ENCODE measurements around the gene ZBTB16.

The ZBTB16 gene

DNA sequence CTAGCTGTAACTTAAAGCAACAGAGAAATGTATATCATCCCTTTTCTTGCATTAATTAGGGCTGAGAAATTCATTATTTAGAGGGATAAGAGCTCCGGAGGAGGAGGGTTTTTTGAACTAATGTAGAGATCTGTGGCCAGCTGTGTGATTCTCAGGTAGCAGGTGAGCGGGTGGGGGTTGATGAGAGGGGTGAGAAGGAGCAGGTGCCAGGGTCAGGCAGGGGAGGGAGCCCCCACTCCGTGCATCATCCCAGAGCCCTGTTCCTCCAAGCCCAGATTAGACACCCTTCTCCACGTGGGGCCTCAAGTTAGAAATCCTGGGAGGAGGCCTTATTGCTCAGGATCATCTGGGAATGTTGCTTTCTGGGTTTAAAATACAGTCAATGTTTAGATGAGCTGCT, 24.9 kb downstream of the ZBTB16 start:
- no peak for DNase-seq

DNA sequence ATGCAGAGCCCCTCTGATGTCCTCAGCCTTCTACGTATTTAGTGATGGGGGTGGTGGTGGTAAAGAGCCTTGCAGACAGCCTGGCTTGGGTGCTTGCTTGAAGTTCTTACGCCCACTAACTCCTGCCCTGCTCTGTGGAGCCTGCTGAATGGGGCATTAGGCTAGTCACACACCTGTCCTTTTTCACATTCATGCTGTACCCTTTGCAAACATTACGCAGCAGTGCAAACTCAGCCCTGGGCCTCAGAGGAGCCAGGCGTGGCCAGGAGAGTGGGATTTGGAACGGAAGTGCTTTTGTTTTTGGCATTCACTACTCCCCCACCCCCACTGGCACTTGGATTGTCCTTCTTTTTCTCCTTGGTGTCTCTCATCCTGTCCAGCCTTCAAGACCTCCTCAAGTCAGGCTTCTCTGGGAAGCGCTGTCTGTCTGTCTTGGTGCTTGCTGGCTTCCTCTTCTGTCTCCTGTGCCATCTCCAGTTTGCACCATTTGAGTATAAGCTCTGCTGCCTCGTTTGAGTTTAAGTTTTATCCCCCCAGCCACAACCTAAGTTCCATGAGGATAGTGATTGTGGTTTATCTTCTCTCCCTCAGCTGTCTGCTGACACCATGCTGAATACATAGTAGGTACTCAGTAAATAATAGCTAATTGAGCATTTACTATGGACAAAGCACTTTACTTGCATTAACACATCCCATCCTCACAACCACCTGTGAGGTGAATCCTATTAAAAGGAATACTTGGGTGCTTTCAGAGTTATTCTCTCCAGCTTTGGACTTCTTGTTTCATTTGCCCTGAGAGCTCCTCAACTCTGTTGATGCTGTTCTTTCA, 26.7 kb downstream of the ZBTB16 start:
- DNase-seq, result no peak

DNA sequence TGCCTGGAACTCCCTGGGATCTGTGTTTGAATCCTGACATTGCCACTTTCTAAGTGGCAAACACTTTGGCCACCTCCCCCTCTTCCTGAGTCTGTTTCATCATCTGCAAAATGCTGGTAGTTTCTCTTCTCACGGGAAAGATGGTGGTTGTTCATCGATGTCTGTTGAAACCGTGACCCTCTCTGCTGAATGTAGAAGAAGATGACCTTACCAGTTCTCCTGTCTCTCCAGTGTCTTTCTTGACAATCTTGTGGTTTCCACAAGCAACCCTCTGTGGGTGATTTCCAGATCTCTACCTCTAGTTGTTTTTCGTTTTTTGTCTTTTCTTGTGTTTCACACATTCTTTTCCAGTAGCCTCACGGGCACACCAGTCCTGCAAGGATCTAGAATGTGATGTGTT, 27.5 kb downstream of the ZBTB16 start:
- DNase-seq, result no peak

DNA sequence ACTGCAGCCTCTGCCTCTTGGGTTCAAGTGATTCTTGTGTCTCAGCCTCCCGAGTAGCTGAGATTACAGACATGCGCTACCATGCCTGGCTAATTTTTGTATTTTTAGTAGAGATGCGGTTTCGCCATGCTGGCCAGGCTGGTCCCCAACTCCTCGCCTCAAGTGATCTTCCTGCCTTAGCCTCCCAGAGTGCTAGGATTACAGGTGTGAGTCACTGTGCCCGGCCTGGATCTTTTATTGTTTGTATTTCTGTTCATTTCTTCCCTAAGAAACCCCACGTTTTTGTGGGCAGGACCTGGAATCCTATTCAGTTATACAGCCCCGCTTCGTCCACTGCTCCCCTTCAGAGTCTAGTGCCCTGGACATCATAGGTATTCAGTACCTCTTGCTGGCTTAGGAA, 28.7 kb downstream of the ZBTB16 start:
- no peak for DNase-seq

DNA sequence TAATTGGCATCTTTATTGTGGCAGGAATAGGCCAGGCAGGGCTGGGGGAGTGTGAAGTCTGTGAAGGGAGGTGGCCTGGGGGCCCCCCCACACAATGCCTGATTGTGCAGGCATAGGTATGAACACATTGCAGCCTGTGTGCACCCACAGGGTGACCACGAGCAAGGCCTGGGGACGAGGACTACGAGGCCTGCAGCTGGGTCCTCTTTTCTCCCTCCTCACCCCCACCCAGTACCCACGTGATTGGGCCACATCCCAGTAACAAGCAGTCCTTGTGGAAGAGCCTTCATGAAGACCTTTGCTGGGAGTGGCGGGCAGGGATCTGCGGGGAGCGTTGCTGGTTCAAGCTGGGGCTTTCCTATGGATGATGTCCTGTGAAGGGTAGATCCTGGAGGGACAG, 29.3 kb downstream of the ZBTB16 start:
- no peak for DNase-seq

DNA sequence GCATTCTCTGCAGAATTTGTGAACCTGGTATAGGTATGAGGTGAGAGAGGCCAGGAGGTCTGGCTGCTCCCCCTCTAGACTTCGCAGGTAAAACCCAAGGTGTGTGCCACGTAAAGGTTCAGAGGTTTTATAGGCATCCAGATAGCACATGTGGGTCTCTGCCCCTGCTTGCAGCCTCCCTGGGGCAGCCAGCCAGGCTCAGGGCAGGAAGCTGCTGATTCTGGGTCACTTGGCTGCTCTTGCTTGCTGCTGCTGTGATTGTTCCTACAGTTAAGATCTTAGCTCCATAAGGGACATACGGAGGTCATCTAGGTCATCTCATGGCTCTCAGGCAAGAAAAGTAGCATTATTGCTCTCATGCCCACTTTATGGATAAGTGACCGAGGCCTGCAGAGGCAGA, 30.2 kb downstream of the ZBTB16 start:
- DNase-seq, result no peak

DNA sequence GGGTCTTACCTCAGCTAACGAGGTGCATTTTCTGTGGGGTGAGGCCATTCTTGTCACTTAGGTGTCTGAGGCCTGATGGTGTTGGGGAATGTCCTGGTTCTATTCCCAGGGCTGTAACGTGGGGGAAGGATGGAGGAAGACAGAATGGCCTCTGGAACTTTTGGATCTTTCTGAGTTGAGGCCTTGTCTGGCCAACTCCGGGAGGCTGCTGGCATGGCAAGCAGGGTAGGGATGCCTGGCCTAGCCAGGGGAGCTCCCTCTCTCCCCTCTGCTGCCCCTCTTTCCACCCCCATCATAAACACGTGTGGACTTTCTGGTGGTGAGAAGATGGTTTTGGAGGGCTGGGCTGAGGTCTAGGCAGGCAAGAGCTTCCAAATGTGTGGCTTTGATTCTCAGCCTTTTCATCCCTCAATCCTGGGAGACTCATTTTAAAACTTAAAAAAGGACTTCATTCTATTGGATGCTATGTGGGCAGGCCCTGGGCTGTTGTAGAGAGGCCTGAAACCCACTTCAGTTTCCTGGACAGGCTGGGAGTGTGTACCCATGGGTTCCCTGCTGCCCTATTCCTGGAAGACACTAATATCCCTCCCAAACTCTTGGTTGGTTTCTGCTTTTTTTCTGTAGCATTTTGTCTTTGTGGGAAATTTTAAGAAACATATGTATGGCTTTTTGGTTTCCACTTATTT, 30.9 kb downstream of the ZBTB16 start:
- DNase-seq, result no peak

DNA sequence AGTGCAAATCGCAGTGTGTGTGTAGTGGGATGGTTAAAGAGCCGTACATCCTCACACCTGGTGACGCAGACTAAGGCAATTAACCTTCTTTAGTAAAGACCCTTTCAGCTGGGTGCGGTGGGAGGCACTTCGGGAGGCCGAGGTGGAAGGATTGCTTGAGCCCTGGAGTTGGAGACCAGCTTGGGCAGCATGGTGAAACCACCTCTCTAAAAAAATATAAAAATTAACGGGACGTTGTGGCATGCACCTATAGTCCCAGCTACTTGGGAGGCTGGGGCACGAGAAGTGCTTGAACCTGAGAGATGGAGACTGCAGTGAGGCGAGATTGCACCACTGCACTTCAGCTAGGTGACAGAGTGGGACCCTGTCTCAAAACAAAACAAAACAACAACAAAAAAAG, 31.5 kb downstream of the ZBTB16 start:
- no peak for DNase-seq

DNA sequence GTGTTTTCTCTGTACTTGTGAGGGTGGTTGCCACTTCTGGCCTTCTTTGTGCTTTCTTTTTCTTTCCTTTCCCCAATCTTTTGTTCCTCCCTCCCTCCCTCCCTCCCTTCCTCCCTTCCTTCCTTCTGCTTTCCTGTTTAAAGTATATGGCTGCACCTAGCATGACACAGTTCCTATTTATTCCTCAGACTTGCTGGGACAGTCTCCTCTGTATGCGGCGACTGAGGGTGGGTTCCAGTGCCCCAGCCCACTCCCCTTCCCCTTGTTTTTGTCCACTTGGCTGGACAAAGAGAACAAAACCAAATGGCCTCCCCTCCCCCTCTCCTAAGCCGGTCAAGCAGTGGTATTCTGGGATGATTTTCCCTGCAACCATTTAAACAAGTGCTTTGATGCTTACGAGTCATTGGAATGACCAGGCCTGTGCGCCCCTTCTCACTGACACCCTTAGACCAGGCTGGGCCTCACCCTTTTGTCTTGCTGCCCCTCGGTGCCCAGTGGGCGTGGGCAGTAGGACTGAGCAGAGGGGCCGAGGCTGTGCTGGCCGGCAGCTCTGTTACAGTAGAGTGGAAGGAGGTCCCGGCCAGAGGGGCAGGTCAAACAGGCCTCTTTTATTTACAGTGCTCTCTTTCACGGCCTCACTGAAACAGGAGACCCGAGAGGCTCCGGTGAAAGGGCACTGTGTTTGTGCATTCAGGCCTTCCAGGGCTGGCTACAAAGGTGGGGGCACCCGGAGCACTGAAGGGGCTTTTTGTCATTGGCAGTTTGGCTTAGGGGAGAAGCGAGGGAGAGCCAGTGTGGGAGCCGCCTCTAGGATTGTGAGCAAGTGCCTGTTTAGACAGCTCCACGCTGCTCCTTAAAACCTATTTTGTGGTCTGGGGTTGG, 32.2 kb downstream of the ZBTB16 start:
- no peak for DNase-seq

DNA sequence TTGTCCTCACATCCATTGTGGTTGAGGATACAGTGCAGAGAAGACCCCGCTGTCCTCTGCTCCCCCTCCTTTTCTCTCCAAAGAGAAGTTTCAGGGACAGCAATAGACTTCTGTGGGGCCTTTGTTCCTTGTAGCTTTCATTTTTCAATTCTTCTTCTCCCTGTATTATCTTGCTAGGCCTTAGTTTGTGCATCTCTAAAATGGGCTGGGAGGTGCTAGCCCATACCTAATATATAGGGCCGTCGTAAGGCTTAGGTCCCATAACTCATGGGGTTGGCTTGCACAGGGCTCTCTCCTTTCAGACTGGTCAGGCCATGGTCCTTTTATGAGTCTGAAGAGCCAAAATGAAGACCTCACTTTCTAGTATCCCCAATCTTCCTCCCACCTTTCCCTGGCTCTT, 33.0 kb downstream of the ZBTB16 start:
- no peak for DNase-seq

DNA sequence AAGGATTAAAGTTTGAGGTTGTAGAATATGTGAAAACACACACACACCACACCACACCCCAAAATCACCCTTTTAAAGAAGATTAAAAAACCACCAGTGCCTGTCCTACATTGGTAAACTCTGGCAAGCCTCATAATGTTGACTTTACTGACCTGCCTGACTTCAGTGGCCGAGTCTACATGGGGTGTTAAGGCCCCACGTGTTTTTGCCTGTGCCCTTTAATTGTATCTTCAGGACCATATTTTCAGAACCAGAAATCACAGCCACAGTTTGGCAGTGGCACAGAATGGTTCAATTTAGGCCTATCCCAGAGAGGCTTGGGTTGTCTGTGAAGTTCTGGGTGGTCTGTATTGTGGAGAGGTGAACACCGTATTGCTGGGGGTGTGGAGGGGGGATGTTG, 33.4 kb downstream of the ZBTB16 start:
- DNase-seq, result no peak

DNA sequence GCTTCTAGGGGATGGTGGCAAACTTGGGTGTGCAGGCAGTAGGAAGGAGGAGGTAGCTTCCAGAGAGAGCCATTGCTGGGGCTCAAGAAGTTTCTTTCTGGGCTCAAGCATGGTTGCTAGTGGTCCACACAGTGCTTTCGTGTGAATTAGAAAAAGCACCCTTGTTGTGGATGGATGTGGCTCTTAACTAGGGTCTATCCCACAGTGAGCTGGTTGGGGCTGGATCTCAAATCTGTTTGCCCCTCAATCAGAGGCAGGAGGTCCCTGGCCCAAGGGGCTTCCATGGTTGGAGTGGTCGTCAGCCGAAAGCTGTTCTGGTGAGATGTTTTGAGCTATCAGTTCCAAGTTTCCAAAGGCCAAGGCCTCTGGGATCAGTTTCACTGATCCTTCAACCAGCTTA, 35.0 kb downstream of the ZBTB16 start:
- DNase-seq, result no peak

DNA sequence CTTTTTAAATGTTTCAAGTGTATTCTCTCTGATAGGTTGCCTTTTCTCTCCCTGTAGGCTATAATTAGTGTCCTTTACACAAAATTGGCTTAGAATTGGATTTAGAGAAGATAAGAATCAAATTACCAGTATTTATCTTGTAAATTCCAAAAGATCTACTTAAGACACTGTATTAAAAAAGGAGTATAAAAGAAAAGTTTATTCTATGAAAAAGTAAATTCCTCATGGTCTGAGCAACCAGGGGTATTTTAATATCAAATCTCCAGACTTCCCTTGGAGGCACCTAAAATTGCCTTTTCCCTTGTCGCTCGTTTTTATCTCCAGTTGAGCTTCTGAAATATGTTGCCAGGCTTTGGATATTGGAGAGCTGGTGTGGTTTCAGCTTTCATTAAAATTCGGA, 36.4 kb downstream of the ZBTB16 start:
- no peak for DNase-seq

DNA sequence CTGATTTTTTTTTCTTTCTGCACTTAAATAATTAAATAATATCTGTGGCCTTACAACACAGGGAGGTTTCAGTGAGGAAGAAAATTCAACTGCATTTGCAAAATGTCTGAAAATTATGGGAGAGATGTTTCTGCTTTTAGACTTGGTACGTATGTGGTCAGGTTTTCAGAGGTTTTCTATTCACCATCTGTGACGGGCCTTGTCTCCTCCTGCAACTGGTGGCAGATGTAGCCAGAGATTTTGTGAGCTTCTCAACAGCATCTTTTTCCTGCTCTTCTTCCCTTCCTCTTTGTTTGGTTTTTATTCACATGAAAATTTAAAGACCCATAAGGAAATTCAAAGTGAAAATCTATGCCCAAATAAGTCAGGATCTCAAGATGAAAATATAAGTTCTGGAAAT, 38.3 kb downstream of the ZBTB16 start:
- no peak for DNase-seq

DNA sequence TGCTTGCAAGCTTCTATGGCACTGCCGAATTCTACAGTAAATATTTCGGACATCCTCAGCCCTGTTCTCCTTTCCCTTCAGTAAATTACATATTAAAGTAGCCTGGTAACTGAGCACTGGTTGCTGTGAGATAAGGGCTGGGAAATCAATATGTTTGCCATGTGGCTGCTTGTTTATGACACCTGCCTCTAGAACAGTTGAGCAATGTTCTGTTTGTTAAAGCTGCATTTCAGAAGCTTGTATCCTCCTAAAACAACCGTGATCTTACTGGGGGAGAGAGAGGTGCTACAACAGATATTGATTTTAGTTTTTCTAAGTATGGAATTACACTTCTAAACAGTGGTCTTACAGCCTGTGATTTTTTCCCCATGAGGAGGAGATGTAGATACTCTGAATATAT, 39.4 kb downstream of the ZBTB16 start:
- DNase-seq, result no peak

DNA sequence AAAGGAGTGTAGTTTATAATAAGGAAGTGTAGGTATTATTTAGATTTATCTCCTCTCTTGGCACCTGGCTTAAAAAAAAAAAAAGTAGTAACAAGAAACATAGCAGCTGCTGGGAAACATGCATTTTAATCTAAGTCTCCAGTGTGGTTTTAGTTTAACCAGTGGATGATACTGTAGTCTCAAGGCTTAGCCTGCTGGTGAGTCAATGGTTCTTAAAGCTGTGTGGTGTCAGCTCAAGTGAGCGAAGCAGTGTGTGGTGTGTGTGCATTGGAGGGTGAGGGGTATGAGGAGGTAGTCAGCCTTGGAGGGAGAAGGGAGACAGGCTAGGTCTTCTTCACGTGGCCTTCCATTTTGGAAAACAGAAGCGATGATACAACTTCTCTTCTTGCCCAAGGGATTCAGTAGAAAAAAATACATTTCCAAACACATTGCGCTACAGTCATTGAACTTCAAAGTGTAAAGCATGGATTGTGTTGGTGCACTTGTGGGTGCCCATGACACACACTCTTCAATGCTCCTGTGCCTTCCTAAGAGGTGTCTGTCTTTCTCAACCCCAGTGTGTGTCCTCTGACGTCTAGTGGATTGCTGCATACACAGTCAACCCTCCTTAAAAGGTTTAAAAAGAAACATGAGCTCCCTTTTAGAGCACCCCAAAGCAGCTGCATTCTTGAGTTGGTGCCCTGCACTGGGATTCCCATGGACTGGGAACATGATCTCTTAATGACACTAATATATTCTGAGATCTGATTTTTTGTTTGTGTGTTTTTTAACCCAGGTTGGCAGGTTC, 40.1 kb downstream of the ZBTB16 start:
- no peak for DNase-seq

DNA sequence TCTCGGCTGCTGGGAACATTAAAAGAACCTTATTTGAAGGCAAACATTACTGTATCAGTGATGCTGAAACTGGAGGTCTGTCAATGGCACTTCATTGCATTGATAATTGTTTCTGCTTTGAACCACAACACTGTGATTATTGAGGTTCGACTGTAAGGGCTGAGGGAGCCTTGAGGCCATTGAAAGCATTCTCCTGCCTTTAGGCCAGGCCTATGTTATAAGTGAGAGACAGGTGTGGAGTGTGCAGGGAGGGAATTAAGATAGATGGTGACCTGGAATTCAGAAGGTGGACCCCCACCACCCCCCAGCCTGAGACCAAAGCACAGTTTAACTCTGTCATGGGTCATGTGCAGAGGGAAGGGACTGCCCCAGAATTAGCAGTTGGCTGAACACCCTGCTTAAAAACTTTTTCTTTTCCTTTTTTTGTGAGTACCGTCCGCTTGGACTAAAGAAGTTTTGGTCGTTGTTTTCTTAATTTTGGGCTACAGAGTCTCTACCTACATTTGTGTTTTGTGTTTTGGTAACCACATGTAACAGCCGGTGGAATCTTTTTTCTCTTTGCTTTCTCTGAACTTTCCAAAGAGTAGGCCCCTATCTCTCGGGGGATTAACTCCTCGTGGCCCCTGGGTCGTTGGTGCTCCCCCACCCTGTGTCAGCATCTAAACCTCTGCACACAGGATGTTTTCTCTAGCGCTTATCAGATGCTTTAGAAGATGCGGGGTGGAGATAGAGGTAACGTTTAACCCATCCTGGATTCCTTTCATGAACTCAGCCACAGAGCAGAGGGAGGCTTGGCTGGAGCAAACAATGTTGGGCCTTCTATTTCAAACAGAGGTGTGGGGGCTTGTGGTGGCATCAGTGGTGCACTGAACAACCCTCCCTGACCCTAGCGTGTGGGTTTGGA, 43.7 kb downstream of the ZBTB16 start:
- DNase-seq, result no peak

DNA sequence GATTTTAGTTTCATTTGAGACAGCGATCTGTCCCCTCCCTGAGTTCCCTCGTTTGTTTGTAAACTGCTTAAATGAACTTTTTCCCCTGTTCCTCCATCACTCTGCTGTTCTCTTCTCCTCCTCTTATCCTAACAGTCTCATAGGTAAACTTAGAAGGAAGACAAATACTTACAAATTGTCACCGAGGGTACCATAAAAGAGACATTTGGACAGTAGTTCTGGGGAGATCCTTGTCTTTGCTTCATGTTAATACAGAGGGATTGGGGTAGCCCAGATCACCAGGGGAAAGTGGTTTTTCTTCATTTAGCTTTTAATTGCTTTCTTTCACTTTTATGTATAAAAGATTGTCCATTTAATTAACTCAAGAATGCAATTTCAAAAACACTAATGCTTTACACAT, 46.1 kb downstream of the ZBTB16 start:
- DNase-seq, result no peak

DNA sequence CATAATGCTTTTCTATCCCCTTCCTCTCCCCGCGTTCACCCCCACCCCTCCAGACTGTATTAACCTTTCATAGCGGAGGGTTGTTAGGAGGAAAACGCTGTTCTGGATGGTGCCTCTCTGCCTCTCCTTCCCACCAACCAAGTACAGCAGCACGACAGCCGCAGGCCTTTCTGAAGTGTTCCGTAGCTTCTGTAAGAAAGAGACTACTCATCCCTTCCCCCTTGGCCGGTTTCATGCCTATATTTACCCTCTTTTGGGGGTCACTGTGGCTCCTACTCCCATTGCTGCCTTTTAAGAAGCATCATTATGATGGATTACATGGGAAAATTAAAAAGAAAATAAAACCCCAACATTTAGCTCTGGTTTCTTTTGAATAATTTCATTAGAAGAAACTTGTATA, 46.5 kb downstream of the ZBTB16 start:
- no peak for DNase-seq

DNA sequence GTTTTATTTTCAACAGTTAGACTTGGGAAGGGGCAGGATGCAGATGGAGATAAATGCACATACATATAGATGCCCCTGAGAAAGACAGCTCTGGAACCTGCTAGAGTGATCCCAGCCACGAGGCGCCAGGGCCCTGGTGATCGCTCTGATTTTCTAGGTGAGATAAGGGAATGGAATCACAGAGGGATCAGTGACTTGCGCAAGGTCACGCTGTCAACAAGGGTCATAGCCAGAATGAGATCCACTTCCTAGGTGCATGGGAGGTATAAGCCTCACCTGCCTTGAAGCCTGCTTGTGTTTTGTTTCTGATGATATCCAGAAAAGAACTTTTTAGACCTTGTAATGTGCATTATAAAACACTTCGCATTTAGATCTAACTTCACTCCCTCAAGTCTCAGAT, 47.5 kb downstream of the ZBTB16 start:
- no peak for DNase-seq

DNA sequence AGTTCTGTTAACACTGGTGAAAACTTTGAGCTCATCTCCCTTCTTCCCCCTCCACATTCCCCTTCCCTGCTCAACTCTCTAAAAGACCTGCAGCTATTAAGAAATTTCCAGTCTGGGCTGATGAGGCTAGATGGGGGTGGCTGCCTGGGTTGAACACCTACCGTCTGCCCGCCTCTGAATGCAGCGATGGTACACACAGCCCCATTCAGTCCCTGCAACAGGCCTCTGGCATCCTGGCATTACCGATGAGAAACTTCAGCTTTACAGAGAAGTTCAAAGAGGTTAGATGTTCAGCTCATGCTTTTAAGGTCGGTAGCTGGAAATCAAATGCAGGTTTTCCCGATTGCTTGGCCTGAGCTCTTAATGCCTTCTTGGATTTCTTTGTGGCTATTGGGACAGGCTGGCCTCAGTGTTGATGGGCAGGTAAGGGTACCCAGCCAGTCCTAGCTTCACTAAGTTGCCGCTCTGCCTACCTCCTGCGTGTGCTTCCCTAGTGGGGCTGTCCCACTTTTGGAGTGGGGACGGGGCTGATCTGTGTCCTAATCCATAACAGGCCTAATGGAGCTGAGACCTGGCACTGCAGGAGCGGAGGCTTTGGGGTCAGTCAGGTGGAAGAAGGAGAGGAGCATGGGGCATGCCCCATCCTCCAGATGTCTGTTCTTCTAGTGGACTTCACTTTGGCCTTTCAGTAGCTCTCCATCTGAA, 49.1 kb downstream of the ZBTB16 start:
- no peak for DNase-seq
